ENCODE measurements around the gene GOLGA6L6.
"Not testable (repeated sequence)": the region's sequence is repeated elsewhere in the genome, so short reads cannot be mapped to it uniquely, and the experiment has no call there.

Gene GOLGA6L6

DNA sequence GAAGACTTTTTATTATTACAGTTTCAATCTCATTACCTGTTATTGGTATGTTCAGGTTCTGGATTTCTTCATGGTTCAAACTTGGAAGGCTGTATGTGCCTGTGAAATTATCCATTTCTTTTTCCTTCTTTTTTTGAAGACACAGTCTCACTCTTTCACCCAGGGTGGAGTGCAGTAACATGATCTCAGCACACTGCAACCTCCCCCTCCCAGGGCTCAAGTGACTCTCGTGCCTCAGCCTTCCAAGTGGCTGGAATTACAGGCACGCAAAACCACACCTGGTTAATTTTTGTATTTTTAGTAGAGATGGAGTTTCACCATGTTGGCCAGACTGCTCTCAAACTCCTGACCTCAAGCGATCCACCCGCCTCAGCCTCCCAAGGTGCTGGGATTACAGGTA, 52.3 kb downstream of the GOLGA6L6 start:
- H3K27me3 Mint-ChIP-seq; H3K4me1 Mint-ChIP-seq (ENCODE audit: low read depth); H3K27ac Mint-ChIP-seq; H3K9me3 Mint-ChIP-seq; H3K36me3 Mint-ChIP-seq (ENCODE audit: low read depth); H3K4me3 Mint-ChIP-seq: not testable (repeated sequence)
